Neural cell (in vitro differentiated cells): ENCODE measurements around the gene POLR1D. TPM values are rescaled to one million over a fixed set of nuclear protein-coding genes. Genes with fewer than 3 reads are reported as not detected.
A peak's percentile ranks its signal among the peaks of the same experiment; 100 is the strongest.

Experiments used
- H2AFZ ChIP-seq: fragments of 200-600, 300-800 bp; sonication (generic), shearing (Covaris generic); 2 replicates; pipeline ENCODE4 v1.6.0; 2014; ENCODE audit warnings: low read depth, mild to moderate bottlenecking, antibody characterized with exemption, low read length, moderate library complexity
- H3F3A ChIP-seq: fragments of 200-600 bp; shearing (Covaris generic); 2 replicates; pipeline ENCODE4 v1.6.1; 2016; ENCODE audit warnings: mild to moderate bottlenecking, moderate library complexity, mixed read lengths, antibody characterized with exemption, low read length; ENCODE audit not compliant: insufficient read depth, poor library complexity, severe bottlenecking
- H3K27ac ChIP-seq: fragments of 200-600, 300-800 bp; sonication (generic), shearing (Covaris generic); 2 replicates; pipeline ENCODE4 v1.5.1; 2014; ENCODE audit warnings: mild to moderate bottlenecking, low read length, moderate library complexity
- H3K27me3 ChIP-seq: fragments of 300-800, 200-600 bp; sonication (generic), shearing (Covaris generic); 2 replicates; pipeline ENCODE4 v1.6.0; 2014; ENCODE audit warnings: mild to moderate bottlenecking, low read depth, low read length, moderate library complexity; ENCODE audit not compliant: insufficient read depth
- H3K36me3 ChIP-seq: fragments of 300-800, 200-600 bp; sonication (generic), shearing (Covaris generic); 2 replicates; pipeline ENCODE4 v1.5.1; 2014; ENCODE audit warnings: mild to moderate bottlenecking, antibody characterized with exemption, low read length, moderate library complexity; ENCODE audit not compliant: insufficient read depth
- H3K4me2 ChIP-seq: fragments of 300-800, 200-600 bp; sonication (generic), shearing (Covaris generic); 2 replicates; pipeline ENCODE4 v1.6.0; 2014; ENCODE audit warnings: mild to moderate bottlenecking, low read length
- H3K4me3 ChIP-seq: fragments of 300-800, 200-600 bp; sonication (generic), shearing (Covaris generic); 2 replicates; pipeline ENCODE4 v1.5.1; 2014; ENCODE audit warnings: mild to moderate bottlenecking, low read length, moderate library complexity
- H3K79me2 ChIP-seq: fragments of 200-600 bp; shearing (Covaris generic); replicated peaks from 2 replicates; pipeline ENCODE4 v1.6.0; 2014; ENCODE audit warnings: mild to moderate bottlenecking, low read length, moderate library complexity; ENCODE audit not compliant: insufficient read depth
- H3K9ac ChIP-seq: fragments of 300-800, 200-600 bp; sonication (generic), shearing (Covaris generic); 2 replicates; pipeline ENCODE4 v1.6.1; 2016; ENCODE audit warnings: mild to moderate bottlenecking, low read length, mixed read lengths
- H3K9me2 ChIP-seq: fragments of 200-600 bp; shearing (Covaris generic); 2 replicates; pipeline ENCODE4 v1.6.1; 2016; ENCODE audit warnings: mild to moderate bottlenecking, low read length, mixed read lengths; ENCODE audit not compliant: insufficient read depth
- H3K9me3 ChIP-seq: fragments of 200-600, 300-800 bp; sonication (generic), shearing (Covaris generic); 2 replicates; pipeline ENCODE4 v1.6.1; 2016; ENCODE audit warnings: mild to moderate bottlenecking, mixed run types, low read length, moderate library complexity, mixed read lengths
- H4K20me1 ChIP-seq: fragments of 200-600 bp; shearing (Covaris generic); 2 replicates; pipeline ENCODE4 v1.6.1; 2016; ENCODE audit warnings: mild to moderate bottlenecking, mixed run types; ENCODE audit not compliant: insufficient read depth
- CTCF ChIP-seq: fragments of 450-650 bp; IDR thresholded peaks from 2 replicates; pipeline ENCODE4 v1.5.1; 2014; ENCODE audit warnings: antibody characterized with exemption, mild to moderate bottlenecking, moderate library complexity; ENCODE audit not compliant: poor library complexity, severe bottlenecking
- EP300 ChIP-seq: fragments of 450-650 bp; conservative IDR thresholded peaks from 2 replicates; pipeline ENCODE4 v1.6.1; 2014; ENCODE audit warnings: antibody characterized with exemption, mild to moderate bottlenecking, moderate library complexity; ENCODE audit not compliant: poor library complexity, severe bottlenecking
- EZH2 ChIP-seq: fragments of 200-600, 300-800 bp; shearing (Covaris generic), sonication (generic); IDR thresholded peaks from 2 replicates; pipeline ENCODE4 v1.6.1; 2014; ENCODE audit warnings: antibody characterized with exemption, low read length, borderline replicate concordance, mild to moderate bottlenecking; ENCODE audit not compliant: insufficient read depth, poor library complexity, severe bottlenecking
- MXI1 ChIP-seq: fragments of 450-650 bp; conservative IDR thresholded peaks from 2 replicates; pipeline ENCODE4 v1.6.1; 2014; ENCODE audit warnings: antibody characterized with exemption, mild to moderate bottlenecking; ENCODE audit not compliant: poor library complexity, severe bottlenecking
- POLR2AphosphoS5 ChIP-seq: IDR thresholded peaks from 2 replicates; pipeline ENCODE4 v1.6.1; 2012
- RAD21 ChIP-seq: fragments of 450-650 bp; conservative IDR thresholded peaks from 2 replicates; pipeline ENCODE4 v1.6.1; 2014; ENCODE audit warnings: antibody characterized with exemption, mild to moderate bottlenecking, moderate library complexity
- REST ChIP-seq: IDR thresholded peaks from 2 replicates; pipeline ENCODE4 v1.6.1; 2012; ENCODE audit warnings: borderline replicate concordance
- SMC3 ChIP-seq: fragments of 450-650 bp; conservative IDR thresholded peaks from 2 replicates; pipeline ENCODE4 v1.6.1; 2014; ENCODE audit warnings: antibody characterized with exemption, mild to moderate bottlenecking, moderate library complexity; ENCODE audit not compliant: poor library complexity
- TAF1 ChIP-seq: IDR thresholded peaks from 2 replicates; pipeline ENCODE4 v1.6.1; 2012; ENCODE audit warnings: low read depth
- polyA plus RNA-seq: library from polyadenylated mRNA; depleted of rRNA; stranded (reverse); fragments of >200 nt; gene quantifications from 2 replicates; pipeline ENCODE4 v1.2.3, GENCODE V29; 2014

Gene POLR1D
- polyA plus RNA-seq, 1 donor from 2014 or later = 179 TPM

DNA sequence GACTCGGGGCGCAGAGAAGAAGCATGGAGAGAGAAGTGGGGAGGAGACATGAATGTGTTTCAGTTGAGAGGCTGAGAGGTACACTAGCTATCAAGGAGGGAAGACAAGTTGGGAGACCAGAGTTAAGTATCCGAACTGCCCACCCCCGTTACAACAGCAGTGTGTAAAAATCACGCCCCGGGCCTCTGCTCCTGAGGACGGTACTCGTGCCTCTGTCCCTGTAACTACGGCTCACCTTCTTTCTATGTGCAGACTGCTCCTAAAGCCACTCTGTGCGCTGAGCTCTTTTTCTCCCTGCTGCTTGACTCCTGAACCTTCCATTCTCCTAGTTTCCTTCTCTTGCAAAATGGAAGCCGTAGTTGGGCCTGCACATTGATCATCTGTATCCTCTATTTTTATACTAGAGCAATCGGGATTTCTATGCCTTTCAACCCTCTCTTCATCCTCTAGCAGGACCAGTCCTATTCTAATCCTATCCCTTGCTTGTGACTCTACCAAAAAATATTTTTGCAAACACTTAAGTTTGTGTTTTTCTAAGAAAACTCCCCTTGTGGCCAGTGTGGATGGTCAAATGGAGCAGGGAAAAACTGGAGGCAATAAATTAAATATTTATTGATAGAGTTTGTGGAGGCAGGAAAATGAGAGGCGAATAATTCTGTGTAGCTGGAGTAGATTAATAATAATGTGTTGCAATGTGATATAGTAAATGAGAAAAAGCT is 569 bp downstream of the POLR1D start:
- Histone ChIP-seq H3K4me2 (peak overlapping the region; percentile 83), H3K79me2 (peaks cover 16% of the 10 kb centered on the region), H3K27ac (peak overlapping the region; percentile 77), H3K9me3 (no peaks in the 10 kb centered on the region), H3K36me3 (peaks cover 11% of the 10 kb centered on the region), H3K27me3 (no peaks in the 10 kb centered on the region), H3K9ac (peak overlapping the region; percentile 79), H2AFZ (peak overlapping the region; percentile 84), H3F3A (no peaks in the 10 kb centered on the region), H3K4me3 (peak overlapping the region; percentile 93), H3K9me2 (no peaks in the 10 kb centered on the region), H4K20me1 (no peaks in the 10 kb centered on the region)
- TF ChIP-seq REST (no peak), RAD21 (no peak), MXI1 (peak; percentile 0), EZH2 (no peak), TAF1 (peak; percentile 12)

DNA sequence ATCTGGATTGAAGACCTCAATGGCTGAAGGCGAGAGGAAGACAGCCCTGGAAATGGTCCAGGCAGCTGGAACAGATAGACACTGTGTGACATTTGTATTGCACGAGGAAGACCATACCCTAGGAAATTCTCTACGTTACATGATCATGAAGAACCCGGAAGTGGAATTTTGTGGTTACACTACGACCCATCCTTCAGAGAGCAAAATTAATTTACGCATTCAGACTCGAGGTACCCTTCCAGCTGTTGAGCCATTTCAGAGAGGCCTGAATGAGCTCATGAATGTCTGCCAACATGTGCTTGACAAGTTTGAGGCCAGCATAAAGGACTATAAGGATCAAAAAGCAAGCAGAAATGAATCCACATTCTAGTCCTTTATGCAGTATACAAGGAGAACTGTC is 1.2 kb downstream of the POLR1D start:
- peak overlapping the region; percentile 83 for H3K4me2 ChIP-seq
- no peaks in the 10 kb centered on the region for H3K27me3 ChIP-seq
- peak overlapping the region; percentile 93 for H3K4me3 ChIP-seq
- no peaks in the 10 kb centered on the region for H3K9me2 ChIP-seq
- H4K20me1 ChIP-seq = no peaks in the 10 kb centered on the region
- H3K9ac ChIP-seq = no peak overlapping the region
- no peak overlapping the region for H2AFZ ChIP-seq
- H3K79me2 ChIP-seq = peaks cover 16% of the 10 kb centered on the region
- H3F3A ChIP-seq = no peaks in the 10 kb centered on the region
- H3K36me3 ChIP-seq = peaks cover 11% of the 10 kb centered on the region
- H3K27ac ChIP-seq = no peak overlapping the region
- TF ChIP-seq MXI1 = no peak
- no peak for TF ChIP-seq RAD21
- TF ChIP-seq REST = no peak
- no peak for TF ChIP-seq SMC3
- TF ChIP-seq POLR2AphosphoS5 = no peak
- no peak for TF ChIP-seq TAF1
- no peak for TF ChIP-seq EZH2
- TF ChIP-seq CTCF = no peak
- no peak for TF ChIP-seq EP300
- no peaks in the 10 kb centered on the region for H3K9me3 ChIP-seq
